HG03066 (cell line): ENCODE results near the gene SCFD2.
"Not testable (repeated sequence)": the region's sequence is repeated elsewhere in the genome, so short reads cannot be mapped to it uniquely, and the experiment has no call there.

Experiments
- ATAC-seq: cut with Tn5 transposase; IDR thresholded peaks from one replicate; pipeline ENCODE4 v1.9.1; 2021; ENCODE audit warnings: low read depth; ENCODE audit not compliant: unreplicated experiment

SCFD2 gene

DNA sequence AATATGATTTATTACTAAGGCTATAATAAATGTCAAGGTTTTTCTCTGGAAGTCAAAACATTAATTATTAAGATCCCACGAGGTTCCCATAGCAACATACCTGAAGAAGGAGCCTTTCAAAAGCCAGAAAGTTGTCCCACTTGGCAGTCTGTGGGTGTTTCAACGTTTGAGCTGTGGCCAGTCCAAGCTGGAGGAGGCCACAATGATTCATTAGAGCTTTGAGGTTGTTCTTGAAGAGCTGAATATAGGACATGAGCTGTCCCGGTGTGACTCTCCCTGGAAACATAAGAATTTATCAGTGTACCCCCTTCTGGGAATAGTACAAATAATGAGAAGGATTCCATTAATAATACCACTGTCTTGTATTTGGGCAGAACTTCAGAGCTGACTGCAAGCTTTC is 92.1 kb downstream of the SCFD2 start:
- no peak for ATAC-seq

DNA sequence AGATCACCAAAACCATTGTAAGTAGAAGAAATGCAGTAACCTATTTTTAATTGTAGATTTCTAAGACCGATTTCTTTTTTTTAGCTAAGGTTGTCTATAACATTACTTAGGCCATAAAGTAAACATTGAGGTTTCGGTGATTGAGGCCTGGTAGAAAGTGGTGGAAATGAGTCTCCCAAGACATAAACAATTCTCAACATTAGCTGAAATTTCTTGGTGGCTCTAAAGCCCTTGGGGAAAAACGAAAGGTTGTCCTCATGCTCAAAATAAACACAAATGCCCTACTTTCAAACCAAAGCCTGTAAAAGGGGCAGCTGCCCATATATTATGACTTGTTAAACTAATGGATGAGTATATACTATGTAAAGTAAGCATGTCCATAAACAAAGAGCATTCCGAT is 98.8 kb downstream of the SCFD2 start:
- ATAC-seq, result no peak

DNA sequence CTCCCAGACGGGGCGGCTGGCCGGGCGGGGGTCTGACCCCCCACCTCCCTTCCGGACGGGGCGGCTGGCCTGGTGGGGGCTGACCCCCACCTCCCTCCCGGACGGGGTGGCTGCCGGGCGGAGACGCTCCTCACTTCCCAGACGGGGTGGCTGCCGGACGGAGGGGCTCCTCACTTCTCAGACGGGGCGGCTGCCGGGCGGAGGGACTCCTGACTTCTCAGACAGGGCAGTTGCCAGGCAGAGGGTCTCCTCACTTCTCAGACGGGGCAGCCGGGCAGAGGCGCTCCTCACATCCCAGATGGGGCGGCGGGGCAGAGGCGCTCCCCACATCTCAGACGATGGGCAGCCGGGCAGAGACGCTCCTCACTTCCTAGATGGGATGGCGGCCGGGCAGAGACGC is 109.9 kb downstream of the SCFD2 start:
- not testable (repeated sequence) for ATAC-seq

DNA sequence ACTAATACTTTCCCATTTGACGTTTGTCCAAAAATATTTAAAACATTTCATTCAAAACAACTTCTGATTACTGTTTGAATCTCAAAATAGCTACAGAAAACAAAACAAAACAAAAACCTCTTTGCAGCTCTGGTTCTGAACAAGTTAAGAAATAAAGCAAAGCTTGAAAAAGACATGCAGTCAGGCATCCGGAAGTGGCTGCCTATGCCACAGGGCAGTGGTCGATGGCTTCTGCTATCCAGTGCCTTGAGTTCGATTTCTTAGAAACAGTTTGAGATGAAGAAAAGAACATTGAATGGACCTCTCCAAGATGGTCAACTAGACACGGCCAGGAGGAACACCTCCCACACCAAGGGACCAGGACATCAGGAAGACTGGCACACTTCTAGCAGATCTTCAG is 125.3 kb downstream of the SCFD2 start:
- ATAC-seq, result no peak

DNA sequence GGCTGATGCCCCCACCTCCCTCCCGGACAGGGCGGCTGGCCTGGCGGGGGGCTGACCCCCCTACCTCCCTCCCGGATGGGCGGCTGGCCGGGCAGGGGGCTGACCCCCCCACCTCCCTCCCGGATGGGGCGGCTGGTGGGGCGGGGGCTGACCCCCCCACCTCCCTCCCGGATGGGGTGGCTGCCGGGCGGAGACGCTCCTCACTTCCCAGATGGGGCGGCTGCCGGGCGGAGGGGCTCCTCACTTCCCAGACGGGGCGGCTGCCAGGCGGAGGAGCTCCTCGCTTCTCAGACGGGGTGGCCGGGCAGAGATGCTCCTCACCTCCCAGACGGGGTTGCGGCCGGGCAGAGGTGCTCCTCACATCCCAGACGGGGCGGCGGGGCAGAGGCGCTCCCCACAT is 127.5 kb downstream of the SCFD2 start:
- not testable (repeated sequence) for ATAC-seq

DNA sequence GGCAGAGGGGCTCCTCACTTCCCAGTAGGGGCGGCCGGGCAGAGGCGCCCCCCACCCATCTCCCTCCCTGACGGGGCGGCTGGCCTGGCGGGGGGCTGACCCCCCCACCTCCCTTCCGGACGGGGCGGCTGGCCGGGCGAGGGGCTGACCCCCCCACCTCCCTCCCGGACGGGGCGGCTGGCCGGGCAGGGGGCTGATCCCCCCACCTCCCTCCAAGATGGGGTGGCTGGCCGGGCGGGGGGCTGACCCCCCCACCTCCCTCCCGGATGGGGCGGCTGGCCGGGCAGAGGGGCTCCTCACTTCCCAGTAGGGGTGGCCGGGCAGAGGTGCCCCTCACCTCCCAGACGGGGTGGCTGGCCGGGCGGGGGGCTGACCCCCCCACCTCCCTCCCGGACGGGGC is 128.1 kb downstream of the SCFD2 start:
- ATAC-seq, result not testable (repeated sequence)

DNA sequence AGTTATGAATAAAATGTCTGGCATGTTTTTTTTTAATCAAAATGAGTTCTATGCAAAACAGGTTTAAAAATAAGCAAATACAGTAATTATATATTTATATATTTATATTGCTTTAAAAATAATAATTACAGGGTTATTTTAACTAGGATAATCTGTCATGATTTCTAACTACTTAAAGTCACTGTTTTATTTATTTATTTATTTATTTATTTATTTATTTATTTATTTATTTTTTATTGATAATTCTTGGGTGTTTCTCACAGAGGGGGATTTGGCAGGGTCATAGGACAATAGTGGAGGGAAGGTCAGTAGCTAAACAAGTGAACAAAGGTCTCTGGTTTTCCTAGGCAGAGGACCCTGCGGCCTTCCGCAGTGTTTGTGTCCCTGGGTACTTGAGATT is 129.2 kb downstream of the SCFD2 start:
- ATAC-seq, result not testable (repeated sequence)

DNA sequence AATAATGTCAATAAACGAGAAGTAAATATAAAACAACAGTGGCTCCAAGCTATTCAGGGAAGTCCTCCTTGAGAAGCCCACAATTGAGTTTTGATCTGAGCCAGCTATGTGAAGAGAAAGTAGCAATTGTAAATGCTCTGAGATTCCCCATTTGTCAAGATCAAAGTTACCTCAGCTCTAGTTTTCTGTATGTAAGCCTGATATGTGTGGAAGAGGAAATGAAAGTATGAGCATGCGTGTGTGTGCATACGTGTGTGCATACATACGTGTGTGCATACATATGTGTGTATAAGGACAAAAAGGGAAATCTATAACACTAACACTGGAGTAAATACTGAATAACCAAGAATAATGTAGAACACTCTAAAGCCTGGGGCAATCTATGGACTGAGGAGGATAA is 130.3 kb downstream of the SCFD2 start:
- ATAC-seq, result no peak

DNA sequence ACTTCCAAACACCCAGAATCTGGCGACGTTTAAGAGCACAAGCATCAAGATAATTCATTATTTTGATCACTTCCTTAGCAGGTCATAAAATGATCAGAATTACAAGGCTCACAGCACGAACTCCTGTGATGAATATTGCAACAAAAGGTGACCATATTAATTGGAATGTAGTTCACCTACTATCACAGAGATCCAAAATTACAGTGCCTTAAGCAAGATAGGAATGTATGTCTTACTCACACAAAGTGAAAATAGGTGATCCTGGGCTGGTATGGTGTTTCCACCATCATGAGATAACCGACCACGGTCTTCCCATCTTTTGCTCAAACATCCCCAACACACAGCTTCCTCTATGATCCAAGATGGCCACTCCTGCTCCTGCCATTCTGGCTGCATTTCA is 131.2 kb downstream of the SCFD2 start:
- ATAC-seq, result no peak

DNA sequence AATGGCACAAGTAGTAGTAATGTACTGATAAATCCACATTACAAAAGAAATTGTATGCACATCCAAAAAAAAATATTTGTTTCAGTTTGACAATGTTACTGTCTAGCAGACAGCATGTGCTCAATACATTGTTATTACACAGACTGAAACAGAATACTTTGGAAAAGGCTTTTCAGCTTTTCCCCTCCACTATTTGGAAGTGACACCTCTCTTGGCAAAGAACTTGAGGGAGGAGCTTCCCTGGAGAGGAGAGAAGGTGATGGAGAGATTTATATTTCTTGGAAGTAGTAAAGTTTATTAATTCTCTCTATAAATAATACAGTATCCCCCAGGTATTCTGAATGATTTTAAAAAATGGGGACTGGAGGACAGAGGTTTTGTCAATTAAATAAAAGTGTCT is 131.8 kb downstream of the SCFD2 start:
- ATAC-seq, result no peak

DNA sequence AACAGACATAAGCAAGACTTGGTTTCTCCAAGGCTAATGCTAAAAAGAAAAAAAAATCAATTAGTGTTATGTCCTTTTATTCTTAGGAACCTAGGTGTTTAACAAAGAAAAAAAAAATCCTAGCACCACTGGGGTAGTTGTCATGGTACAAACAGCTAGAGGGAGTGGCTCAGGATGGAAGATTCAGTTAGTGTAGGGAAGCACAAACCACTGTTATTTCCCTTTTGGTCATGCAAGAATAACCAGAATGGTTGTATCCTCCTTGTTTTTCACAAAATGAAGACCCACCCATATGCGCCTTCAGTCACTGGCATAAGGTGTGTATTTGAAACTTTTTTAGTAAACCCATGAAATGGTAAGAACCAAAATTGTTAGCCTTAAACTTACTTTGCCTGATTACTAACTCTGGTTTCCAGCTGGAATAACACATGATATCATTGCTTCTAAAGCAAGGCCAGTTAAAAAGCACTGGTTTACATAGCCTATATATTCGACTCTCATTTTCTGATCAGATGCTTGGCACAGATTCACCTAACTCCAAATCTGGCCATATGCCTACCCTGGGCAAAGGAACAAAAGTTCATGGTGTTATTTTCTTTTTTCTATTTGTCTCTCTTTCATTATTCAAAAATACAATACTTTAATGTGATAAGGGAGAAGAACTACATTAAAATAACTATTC is 132.6 kb downstream of the SCFD2 start:
- ATAC-seq, result no peak

DNA sequence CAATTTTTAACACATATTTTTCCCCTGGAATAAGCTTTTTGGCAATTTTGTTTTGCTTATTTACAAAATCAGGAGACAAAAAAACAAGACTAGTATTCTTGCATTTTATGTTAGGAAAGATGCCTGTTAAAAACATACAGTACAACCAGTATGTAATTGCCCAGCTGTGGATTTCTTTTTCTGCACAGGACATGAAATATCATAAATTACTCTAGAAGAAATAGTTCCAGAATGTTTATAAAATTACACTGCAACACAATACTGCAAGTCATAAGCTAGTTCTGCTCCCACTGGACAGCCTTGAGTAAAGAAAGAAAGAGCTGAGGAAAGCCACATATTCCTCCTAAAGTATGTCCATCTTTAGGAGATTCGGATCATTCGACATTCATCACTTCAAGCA is 133.5 kb downstream of the SCFD2 start:
- no peak for ATAC-seq

DNA sequence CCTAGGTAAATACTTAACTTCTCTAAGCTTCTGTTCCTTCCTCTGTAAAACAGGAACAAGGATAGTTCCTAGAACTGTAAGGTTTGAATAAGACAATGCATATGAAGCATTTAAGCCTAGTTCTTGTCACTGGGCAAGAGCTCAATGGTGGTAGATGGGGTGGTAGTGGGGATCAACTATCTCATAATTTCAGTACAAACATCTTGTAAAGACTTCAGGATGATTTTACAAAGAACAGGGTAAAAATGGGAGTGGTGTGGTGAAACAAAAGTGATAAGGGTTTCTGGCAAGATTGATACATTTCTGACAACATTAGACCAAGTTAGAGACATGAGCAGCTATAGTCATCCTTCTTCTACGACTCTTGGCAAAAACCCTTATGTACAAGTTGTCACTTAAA is 137.8 kb downstream of the SCFD2 start:
- ATAC-seq, result no peak

DNA sequence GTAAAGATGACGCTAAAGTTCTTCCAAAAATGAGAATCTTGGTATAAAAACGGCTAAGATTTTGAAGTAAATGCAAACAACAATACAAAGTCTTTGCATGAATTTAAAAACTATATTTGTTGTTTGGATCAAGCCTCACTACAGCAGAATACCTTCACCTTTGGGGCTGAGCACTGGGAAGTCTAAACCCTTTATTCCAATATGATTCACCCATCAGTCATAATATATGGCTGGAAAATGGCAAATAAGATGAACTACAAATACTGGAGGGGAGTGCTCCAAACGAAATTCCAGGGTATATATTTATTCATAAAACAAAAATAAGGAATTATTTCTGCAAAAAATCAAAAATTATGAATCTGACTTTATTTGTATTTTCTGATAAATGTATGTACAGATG is 138.4 kb downstream of the SCFD2 start:
- ATAC-seq, result no peak

DNA sequence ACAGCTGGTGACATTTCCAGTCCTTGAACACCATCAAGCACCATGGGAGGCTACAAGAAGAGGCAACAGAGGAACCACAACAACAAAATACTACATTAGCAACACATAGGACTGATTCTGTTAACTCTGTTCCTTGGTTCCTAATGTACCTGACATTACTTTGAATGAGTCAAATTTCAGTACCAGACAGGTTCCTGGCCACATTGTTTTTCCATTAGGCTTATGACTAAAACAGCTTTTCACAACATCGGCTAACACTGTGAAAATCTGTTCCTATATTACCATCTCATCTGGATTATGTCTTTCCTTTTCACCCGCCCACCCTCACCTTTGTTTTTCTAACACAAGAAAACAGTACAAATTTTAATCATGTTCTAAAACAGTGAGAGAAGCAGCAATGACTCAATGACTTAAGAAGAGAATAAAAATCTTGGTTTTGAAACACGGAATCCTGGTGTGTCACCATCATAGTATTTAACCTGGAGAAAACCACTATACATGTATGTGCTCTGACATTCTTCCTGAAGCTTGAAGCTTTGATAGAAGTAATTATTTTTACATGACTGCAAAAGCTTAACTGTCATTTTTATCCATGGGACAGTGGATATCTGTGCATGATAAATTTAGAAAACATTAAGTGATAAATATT is 143.9 kb downstream of the SCFD2 start:
- no peak for ATAC-seq

DNA sequence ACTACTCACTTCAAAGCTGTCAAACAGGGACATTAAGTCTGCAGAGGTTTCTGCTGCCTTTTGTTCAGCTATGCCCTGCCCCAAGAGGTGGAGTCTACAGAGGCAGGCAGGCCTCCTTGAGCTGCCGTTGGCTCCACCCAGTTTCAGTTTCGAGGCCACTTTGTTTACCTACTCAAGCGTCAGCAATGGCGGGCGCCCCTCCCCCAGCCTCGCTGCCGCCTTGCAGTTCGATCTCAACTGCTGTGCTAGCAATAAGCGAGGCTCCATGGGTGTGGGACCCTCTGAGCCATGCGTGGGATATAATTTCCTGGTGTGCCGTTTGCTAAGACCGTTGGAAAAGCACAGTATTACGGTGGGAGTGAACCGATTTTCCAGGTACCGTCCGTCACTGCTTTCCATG is 146.7 kb downstream of the SCFD2 start:
- not testable (repeated sequence) for ATAC-seq

DNA sequence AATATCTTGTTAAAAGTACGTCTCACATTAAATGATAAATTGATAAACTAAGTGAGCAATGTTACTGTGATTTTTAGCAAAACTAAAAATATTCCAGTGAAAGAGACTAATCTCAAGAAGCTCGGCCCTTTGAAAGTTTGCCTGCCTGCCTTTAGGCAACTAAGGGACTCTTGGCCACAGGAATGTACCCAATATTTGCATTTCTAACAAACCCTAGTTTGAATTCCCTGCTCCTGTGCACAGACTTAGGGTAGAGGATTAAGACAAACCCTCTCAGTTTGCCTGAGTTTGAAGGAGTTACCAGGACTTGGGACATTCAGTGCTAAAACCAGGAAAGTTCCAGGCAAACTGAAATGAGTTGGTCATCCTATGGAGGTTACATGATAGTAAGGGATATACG is 157.1 kb downstream of the SCFD2 start:
- no peak for ATAC-seq

DNA sequence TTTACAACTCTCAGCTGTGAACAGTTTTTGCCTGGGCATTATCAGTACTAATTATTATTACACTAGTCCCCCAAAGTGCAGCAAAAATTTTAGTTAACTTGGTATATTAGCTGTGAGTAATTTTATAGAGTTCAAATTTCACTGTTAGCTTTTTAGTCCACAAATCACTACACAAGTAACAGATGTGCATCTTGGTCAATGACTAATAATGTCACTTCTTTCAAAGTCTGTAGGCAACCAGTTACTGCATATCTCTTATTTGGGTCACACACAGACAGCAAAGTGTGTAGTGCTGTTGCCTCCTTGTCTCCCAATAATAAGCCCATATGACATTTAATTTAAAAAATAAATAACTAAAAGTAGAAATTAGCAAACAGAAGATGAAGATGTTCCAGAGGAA is 159.9 kb downstream of the SCFD2 start:
- no peak for ATAC-seq

DNA sequence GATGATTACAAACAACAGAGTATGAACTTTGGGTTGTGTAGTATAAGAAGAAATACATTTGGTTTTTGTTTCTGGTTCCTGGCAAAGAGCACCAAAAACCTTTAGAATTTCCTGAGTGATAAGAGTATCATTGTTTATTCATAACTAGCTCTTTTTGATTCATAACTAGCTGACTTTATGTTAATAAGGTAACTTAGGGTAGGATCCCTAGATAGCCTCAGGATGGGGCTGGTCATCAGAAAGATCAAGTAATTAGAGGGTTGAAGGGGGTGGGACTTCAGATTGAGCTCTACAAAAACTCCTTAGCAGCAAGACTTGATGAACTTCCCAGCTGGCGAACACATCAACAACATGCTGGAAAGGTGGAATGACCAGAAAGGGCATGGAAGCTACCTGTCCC is 166.5 kb downstream of the SCFD2 start:
- ATAC-seq, result no peak

DNA sequence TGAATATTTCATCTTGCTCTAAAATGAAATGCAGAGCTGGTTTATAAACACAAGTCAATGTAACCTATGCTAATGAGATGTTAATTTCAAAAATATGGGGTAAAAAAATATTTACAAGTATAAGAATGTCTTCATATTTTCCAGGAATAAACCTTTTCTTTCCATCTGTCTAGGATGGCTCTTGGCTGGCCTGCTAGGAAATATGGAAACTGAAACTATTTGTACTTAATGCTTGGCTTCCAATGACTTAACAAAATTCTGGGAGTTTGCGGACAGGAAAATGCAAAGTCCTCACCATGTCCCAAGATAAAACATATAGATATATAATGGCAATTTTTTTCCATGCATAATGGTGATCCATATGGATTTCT is 168.1 kb downstream of the SCFD2 start:
- no peak for ATAC-seq

DNA sequence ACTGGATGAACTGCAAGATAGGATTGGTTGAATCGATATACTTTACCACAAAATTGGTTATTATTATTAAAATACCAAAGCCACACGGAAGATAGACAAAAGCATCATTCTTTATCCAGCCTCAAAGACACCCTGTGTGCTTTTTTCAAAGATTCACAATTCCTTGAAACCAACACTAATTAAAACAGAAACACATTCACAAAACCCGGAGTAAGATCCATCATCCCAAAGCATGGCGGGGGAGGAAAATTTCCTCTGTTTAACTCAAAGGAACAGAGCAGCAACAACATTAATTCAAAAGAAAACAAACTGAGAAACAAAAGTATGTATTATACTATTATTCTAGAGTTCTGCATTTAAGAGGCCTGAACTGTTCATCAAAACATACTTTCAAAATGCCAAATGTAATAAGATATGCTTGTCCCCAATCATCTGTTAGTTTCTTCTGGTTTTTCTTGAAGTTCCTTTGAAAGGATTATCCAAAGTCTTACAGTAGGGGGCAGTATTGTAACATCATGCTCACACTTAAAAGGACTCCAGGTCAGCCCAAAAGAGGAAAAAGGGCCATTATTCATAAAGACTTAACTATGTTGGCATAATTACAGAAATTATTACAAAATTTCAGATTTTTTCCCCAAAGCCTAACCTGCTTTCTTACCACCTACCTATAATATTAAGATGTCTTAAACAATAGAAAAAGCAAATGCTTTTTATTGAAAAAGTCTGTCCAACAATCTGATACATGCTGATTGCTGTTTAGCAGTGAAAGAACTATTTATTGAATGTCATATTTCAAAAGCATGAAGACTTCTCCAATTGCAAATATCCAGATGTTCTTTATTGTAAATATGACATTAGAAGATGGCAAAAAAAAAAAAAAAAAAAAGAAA is 168.7 kb downstream of the SCFD2 start:
- ATAC-seq, result peak; percentile 52
